GM12872 (cell line): Measurements from ENCODE around the gene ZSWIM6.

Source experiments
- TF ChIP-seq, protein P1 (sequence below): IDR thresholded peaks from 3 replicates; pipeline ENCODE4 v1.5.1; 2011; ENCODE audit warnings: low read depth, mild to moderate bottlenecking, low read length, moderate library complexity; ENCODE audit not compliant: insufficient read depth

ZSWIM6 gene

DNA sequence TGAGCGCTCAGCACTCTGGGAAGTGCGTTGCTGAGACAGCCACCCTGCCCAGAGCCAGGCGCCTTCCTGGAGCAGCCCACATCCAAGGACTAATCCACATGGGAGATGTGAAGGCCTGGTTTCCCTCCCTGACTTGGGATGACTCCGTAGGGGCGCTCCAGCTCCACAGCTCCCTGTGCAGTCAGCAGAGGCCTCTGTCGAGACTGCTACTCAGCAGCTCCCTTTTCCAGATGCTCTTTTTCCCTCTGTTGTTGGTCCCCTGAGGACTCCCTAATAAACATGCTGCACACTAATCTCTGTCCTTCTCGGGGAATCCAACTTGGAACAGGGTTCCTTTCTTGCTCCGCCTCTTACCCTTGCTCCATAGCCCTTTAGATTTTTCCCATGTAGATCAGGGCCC, 237.3 kb downstream of the ZSWIM6 start:
- TF ChIP-seq, protein P1, sequence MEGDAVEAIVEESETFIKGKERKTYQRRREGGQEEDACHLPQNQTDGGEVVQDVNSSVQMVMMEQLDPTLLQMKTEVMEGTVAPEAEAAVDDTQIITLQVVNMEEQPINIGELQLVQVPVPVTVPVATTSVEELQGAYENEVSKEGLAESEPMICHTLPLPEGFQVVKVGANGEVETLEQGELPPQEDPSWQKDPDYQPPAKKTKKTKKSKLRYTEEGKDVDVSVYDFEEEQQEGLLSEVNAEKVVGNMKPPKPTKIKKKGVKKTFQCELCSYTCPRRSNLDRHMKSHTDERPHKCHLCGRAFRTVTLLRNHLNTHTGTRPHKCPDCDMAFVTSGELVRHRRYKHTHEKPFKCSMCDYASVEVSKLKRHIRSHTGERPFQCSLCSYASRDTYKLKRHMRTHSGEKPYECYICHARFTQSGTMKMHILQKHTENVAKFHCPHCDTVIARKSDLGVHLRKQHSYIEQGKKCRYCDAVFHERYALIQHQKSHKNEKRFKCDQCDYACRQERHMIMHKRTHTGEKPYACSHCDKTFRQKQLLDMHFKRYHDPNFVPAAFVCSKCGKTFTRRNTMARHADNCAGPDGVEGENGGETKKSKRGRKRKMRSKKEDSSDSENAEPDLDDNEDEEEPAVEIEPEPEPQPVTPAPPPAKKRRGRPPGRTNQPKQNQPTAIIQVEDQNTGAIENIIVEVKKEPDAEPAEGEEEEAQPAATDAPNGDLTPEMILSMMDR = no peak

DNA sequence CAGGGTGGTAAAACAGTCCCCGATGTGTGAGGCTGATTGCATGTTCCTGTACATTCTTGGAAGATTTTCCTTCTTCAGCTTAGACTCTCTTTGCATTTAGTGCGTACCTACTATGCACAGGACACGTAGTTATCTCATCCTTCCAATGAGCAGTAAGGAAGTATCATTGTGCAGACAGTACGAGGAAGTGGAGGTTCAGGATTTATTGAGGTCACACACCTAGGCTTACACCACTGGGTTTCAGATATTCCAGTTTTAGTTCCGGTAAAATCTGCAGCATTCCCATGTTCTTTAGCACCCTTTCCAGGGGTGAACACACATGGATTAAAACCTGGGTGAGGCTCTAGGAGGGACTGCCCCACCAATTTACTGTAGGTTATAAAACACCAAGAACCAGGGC, 238.7 kb downstream of the ZSWIM6 start:
- TF ChIP-seq, protein P1 = no peak

DNA sequence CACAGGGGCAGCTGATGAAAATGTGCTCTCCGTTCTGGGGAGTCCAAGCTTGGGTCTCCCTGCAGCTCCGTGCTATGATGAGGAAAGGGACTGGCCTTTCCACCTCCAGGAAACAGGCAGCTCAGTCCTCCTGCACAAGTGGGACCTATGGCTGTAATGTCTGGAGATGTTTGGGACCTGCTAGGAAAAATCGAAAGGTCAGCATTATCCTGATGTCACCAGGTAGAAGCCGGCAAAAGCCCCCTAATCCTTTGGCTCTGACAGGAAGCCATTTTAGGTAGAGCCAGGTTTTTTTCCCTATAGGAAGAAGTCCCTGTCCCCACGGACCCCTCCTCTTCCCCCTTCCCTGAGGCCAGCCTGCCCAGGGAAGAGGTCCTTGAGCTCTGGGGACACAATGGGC, 240.9 kb downstream of the ZSWIM6 start:
- TF ChIP-seq, protein P1 = no peak

DNA sequence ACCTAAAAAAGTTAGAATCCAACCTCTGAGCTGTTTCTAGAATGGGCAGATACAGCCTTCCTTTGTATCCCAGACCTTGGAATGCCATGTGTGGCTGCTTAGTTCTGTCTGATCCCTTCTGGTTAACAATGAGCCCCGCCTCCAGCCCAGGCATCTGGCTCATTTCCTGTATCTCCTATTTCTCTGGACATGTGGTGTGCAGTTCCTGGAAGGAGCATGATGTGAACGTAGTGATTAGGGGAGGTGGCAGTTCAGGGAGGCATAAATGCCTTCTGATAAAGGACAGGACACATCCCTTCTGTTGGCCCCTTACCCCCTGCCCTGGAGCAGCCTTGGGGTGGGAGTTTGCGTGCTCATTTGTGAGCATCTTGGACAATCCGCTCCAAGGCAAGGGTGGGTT, 243.0 kb downstream of the ZSWIM6 start:
- TF ChIP-seq, protein P1 = no peak

DNA sequence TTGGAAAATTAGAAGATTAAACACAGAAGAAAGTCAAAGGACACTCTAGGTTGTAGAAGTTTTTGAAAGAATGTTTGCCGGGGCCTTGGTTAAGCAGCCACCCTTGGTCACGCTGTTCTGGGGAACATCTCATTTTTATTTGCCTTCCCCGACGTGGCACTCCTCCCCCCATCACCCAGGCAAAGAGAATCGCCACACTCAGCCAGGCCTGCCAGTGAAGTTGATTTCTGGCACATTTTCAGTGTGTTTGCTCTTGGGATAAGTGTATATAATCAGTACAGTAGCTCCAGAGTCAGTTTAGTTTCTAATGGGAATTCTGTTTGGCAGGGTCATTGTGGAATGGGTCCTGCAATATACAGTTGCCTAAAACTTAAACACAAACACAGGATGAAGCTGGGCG, 243.5 kb downstream of the ZSWIM6 start:
- TF ChIP-seq, protein P1 = no peak

DNA sequence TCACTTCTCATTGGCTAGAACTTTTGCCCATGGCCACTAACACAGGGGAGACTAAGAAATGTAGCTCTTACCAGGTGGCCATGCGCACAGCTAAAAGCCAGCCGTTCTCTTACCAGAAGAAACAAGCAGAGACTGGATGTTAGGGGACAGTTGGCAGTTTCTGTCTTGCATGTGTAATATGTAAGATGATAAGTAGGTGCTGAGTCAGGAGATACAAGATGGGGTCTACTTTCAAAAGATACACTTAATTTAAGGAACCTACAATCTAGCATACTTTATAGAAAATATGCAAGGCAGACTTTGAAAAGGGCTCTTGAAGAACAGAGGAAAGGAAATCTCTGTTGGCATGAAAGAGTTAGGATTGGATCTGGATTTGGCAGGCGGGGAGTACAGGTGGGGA, 244.5 kb downstream of the ZSWIM6 start:
- TF ChIP-seq, protein P1 = no peak

DNA sequence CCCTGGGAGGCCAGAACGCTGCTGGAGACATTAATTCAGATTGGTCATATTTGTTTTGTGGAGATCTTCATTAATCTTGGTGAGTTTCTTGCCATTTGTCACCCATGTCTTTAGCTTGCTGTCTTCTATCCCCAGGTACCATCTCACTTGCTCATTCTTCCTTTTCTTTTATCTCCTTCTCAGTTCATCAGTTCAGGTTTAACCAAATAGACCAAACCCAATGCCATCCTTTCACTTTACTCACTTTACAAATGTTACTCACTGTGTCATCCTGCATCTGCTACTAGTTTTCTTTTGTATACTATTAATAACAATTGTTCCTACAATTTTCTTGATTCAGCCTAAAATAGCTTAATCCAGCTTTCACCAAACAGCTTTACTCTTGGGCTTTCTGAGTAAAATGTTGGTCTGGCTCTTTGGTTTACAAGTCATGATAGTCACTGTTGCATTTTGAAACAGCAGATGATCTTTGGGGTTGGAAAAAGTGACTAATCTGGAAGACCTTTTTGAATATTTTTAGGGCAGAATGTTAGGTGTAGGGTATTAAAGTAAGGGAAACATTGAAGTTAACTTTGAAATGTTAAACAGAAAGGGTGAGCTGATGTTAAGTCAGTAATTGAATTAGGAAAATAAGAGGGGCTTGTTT, 246.9 kb downstream of the ZSWIM6 start:
- TF ChIP-seq, protein P1 = no peak
